RWPE1 (cell line): ENCODE data around the gene EIF4A3.

Experiments used
- CTCF ChIA-PET: fragments of 350-600 bp; sonication (Branson Sonifier 250); formaldehyde crosslinking; extraction: SDS; loops from one replicate; lab custom pipeline; 2021; lab: Yijun Ruan, JAX
- POLR2A ChIA-PET: fragments of 400-600 bp; formaldehyde crosslinking; extraction: SDS; loops from one replicate; lab custom pipeline; 2020; ENCODE audit warnings: antibody characterized with exemption; ENCODE audit not compliant: low non-redundant PET; lab: Yijun Ruan, JAX
- DNase-seq: peaks from one replicate; pipeline ENCODE4 v3.0.0; 2012; ENCODE audit warnings: low spot score
- H3K27ac ChIP-seq: fragments of 450-650 bp; 2 replicates; pipeline ENCODE4 v1.5.1; 2017
- TF ChIP-seq, protein P1 (sequence below): fragments of 450-650 bp; conservative IDR thresholded peaks from 2 replicates; pipeline ENCODE4 v1.5.1; 2017; ENCODE audit warnings: low read depth, mild to moderate bottlenecking

Gene EIF4A3

DNA sequence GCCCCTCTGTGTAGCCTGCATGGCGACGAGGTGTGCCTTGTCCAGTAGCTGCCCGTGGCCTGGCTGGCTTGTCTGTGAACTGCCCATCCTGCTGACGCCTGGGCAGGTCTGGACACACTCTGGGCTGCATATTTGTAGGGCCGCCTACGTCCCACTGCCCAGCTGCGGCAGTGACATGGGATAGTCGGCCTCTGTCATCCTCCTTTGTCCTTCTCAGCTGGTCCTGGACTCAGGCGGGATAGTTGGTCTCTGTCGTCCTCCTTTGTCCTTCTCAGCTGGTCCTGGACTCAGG, 37.4 kb upstream of the EIF4A3 start:
- CTCF ChIA-PET, result no interaction called here
- TF ChIP-seq, protein P1, sequence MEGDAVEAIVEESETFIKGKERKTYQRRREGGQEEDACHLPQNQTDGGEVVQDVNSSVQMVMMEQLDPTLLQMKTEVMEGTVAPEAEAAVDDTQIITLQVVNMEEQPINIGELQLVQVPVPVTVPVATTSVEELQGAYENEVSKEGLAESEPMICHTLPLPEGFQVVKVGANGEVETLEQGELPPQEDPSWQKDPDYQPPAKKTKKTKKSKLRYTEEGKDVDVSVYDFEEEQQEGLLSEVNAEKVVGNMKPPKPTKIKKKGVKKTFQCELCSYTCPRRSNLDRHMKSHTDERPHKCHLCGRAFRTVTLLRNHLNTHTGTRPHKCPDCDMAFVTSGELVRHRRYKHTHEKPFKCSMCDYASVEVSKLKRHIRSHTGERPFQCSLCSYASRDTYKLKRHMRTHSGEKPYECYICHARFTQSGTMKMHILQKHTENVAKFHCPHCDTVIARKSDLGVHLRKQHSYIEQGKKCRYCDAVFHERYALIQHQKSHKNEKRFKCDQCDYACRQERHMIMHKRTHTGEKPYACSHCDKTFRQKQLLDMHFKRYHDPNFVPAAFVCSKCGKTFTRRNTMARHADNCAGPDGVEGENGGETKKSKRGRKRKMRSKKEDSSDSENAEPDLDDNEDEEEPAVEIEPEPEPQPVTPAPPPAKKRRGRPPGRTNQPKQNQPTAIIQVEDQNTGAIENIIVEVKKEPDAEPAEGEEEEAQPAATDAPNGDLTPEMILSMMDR, result no peak
- H3K27ac ChIP-seq, result no peak overlapping the region
- POLR2A ChIA-PET, result no interaction called here
- no peak for DNase-seq

DNA sequence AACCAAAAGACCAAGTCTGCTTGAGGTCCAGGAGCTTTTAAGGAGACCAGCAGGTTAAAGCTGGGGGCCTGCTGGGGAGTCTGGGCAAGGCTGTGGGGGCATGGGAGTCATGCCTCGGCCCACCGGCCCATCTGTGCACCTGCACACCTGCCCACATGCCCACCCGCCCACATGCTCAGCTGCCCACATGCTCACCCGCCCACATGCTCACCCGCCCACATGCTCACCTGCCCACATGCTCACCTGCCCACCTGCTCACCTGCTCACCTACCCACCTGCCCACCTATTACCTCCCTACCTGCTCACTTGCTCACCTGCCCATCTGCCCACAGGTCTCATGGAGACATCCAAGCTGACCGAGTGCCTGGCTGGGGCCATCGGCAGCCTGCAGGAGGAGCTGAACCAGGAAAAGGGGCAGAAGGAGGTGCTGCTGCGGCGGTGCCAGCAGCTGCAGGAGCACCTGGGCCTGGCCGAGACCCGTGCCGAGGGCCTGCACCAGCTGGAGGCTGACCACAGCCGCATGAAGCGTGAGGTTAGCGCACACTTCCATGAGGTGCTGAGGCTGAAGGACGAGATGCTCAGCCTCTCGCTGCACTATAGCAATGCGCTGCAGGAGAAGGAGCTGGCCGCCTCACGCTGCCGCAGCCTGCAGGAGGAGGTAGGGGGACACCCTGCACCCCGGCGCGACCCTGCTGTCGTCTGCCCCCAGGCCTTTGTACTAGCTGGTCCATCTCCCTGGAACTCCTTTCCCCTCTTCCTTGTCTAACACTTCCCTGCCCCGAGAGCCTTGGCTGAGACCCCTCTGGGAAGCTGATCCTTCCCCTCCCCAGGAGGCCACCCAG, 36.9 kb upstream of the EIF4A3 start:
- TF ChIP-seq, protein P1, result no peak
- POLR2A ChIA-PET, result no interaction called here
- DNase-seq, result no peak
- CTCF ChIA-PET, result interaction anchor here (0.7 kb wide), 1 partner anchor 1345 kb away, joined by 5 read pairs; no protein-coding TSS in a partner anchor
- no peak overlapping the region for H3K27ac ChIP-seq

DNA sequence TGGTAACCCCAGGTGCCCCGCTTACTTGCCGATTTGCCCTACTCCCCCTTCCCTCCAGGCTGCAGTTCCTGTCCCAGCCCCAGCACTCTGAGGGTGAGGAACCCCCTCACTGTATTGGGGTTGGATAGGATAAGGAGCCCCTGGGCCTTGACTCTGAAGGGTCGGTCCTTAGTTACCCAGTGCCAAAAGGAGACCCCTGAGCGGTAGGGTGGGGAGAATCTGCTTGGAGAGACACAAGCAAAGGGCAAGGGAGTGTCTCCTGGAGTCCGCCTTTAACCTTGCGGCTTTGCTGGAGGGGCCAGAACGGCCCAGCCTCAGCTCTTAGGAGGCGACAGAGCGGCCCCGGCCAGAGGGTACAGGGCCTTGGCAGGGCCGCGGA, 35.9 kb upstream of the EIF4A3 start:
- ChIA-PET CTCF (no interaction called here), POLR2A (no interaction called here)
- TF ChIP-seq, protein P1, result no peak
- no peak overlapping the region for H3K27ac ChIP-seq
- DNase-seq, result no peak

DNA sequence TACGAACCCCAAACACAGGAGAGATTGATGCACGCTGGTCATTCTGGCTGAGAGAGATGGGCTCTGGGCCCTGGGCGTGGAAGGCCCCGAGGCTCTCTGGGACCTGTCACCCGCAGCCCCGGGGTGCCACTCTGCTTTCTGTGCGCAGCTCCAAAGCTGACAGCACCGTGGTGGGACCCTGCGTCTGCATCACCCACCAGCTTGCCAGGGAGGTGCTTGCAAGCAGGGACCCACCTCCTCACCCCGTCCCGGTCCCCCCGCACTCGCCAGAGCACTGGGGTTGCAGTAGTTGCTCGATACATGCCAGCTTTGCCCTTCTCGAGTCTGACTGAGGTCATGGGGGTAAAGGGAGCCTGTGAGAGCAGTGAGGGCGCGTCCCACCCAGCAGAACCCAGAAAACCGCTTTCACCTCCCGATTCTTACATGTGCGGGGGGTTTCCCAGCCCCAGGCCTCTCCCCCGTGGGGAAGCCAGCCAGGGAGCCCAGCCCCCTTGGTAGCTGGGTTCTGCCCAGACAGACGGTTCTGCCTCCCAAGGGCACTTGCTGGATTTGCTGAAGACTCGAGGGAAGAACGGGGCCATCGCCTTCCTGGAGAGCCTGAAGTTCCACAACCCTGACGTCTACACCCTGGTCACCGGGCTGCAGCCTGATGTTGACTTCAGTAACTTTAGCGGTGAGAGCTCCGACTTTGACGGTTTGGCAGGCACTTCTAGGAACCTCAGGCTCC, 35.4 kb upstream of the EIF4A3 start:
- CTCF ChIA-PET, result no interaction called here
- H3K27ac ChIP-seq, result no peak overlapping the region
- DNase-seq, result no peak

DNA sequence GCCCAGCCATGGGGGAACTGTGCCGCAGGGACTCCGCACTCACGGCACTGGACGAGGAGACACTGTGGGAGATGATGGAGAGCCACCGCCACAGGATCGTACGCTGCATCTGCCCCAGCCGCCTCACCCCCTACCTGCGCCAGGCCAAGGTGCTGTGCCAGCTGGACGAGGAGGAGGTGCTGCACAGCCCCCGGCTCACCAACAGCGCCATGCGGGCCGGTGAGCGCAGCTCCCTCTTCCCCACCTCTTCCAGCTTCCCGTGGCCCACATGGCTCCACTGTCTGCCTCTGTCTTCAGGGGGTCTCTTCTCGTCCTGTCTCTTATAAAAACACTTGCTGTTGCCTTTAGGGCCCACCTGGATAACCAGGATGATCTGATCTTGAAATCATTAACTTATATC, 34.5 kb upstream of the EIF4A3 start:
- ChIA-PET CTCF (no interaction called here), POLR2A (no interaction called here)
- TF ChIP-seq, protein P1, result no peak

More for the DNA sequence above, 35.4 kb upstream of the EIF4A3 start:
- POLR2A ChIA-PET, result no interaction called here
- TF ChIP-seq, protein P1, result no peak

DNA sequence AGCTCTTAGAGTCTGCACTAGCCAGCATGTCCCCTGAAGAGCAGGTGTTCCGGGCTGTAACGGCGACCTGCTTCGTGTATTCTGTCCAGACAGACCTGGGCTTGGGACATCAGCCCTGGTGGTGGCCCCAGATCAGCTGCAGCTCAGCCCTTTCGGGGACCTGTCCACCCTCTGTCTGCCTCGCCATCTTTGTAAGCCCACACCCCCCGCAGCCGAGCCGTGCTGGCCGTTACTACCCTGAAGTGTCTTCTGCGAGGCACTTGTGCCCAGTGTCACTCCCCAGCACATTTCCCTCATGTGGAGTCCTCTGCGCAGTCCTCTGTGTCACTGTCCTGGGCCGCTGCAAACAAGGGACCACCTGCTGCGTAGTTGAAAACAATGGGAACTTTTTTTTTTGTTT, 33.3 kb upstream of the EIF4A3 start:
- H3K27ac ChIP-seq, result no peak overlapping the region
- TF ChIP-seq, protein P1, result no peak
- ChIA-PET CTCF (no interaction called here), POLR2A (no interaction called here)
- no peak for DNase-seq

More for the DNA sequence above, 34.5 kb upstream of the EIF4A3 start:
- no peak for DNase-seq
- H3K27ac ChIP-seq, result no peak overlapping the region
